ENCODE data around the gene RPS3. TPM values are rescaled to one million over a fixed set of nuclear protein-coding genes. Genes with fewer than 3 reads are reported as not detected.
"Not testable (repeated sequence)": the region's sequence is repeated elsewhere in the genome, so short reads cannot be mapped to it uniquely, and the experiment has no call there.

RPS3 gene
- total RNA-seq (2014; rRNA removed; shearing (Covaris generic)), result 1,462 and 1,966 TPM in 2 replicates
- polyA plus RNA-seq (2014; cell fraction: nucleus; rRNA removed), result 1,325 and 3,348 TPM in 2 replicates

DNA sequence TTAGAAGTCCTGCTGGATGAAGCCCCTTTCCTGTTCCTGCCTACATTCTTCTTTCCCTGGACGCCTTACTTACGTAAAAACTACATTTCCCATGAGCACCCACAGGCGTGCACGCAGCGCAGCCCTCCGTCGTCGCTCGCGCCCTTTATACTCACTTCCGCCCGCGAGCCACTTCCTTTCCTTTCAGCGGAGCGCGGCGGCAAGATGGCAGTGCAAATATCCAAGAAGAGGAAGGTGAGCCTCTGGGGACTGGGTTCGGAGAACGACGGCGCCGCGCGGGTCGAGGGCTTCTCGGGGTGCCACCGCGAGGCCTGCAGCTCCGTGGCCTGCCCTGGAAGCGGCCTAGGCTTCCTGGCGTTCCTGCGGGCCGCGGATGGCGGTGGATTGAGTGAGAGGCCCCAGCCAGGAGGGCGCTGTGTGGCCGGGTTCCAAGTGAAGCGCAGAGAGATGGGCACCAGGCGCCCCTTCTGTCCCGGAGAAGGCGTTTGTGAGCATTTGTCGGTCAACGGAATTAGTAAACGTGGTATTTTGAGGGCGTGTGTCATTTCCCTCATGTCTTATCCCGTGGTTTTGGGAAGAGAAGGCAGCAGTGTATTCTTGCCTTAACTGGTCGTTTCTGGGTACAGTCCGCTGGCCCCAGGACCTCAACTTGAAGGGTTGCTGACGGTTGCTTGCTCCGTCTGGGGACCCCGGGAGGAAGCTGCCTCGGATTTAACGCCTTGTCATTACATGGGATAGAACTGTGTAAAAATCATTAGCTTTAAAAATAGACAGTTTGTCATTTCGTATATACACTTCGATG is at the start of gene RPS3:
Gene RPS3 (plus strand): TSS at position 175 of the 802 bp plus-strand sequence. CDS start 30 bp downstream, at position 205.
- DNase-seq (ENCODE audit: extremely low read depth, low read depth), result peak; percentile 86

DNA sequence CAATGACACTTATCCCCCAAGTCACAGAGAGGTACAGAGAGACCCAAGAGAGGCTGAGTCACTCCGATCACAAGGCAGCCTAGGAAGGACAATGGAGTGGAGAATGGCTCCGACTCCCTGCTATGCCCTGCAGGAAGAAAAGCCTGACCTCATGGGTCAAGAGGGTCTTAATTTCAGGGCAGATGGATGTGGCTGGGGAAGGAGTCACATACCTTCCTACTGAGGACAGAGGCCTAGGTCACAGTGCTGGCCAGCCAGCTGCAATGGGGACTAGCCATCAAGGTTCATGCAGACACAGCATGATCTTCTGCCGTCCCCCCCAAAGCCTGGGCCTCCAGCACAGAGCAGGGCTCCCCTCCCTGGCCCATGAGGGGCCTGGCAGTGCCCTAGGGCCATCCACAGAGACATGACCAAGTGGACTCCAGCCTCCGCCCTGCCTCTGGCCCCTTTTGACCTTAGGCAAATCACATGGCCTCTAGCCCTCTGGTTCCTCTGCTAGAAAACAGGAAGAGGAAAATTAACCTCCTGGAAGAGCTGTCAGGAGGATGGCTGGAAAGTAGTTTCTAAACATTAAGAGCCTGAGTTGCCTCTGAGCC is 49.7 kb upstream of the RPS3 start:
- DNase-seq (ENCODE audit: extremely low read depth, low read depth), result no peak

DNA sequence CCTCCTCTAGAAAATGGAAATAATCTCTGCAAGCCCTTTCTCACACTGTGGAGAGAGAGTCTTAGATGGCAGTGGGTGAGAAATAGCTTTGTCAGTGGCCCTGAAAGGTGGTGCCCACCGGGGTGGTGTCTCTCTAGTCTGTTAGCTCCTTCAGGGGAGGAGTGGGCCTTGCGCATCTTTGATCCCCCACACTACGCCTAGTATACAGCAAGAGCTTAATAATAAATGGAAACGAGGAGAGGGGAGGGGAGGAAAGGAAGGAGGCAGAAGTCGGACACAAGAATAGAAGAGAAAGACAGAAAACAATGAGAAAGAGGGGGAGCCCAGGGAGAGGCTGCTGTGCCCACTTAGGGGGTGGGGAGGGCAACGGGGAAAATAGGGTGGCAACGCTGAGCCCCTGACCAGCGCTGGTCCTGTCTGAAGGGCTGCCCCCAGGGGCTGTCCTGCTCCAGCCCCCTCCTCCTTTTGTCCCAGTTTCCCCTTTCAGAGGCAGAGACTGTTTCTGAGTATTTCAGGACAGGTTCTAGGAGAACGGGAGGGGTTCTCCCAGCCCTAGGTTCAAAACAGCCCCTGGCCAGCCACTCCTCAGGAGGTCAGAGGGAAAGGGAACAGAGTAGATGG is 49.1 kb upstream of the RPS3 start:
- DNase-seq (ENCODE audit: extremely low read depth, low read depth), result no peak

DNA sequence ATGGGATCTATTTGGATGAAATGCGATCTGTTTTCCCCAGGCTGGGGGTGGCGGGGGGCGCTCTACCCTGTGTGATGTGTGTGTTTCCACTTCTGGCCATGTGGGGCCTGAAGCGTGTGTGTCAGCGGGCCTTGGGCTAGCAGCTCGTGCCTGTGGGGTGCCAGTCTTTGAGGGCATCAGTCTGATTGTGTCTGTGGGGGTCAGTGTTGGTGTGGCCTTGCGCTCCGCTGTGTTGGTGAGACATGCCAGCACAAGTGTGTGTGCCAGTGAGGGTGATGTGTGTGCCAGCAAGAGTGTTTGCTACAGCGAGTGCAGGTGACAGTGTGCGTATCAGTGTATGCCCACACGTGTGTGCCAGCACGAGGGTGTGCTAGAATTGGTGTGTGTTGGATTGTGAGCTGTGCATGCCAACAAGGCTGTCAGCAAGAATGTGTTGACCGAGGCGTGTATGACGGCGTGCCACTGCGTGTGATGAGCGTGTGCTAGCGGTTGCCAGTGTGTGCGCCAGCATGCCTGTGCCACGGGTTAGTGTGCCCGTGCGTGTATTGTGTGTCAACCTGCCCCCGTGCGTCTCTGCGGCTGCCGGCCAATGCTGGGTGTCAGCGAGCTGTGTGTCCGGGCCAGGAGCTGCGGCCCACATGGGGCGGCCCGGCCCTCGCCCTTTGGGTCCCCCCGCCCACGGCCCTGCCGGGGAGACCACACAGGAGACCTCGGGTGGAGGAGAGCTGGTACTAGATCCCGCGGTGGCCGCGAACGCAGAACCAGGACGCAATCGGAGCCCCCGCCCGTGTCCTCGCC is 48.4 kb upstream of the RPS3 start:
- no peak for DNase-seq (ENCODE audit: extremely low read depth, low read depth)

DNA sequence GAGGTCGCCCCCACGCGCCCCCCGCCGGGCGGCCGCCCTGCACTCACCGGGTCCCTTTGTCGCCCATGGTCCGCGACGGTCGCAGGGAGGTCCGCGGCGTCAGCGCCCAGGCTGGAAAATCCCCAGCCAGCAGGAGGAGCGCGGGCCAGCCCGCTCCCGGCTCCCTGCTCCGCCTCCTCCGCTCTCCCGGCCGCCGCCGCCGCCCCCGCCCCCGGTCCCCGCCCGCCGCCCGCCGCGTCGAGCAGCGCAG is 47.9 kb upstream of the RPS3 start, which contains the start of gene ARRB1:
Gene ARRB1 (minus strand): TSS at position 121 of the 250 bp plus-strand sequence. CDS start 54 bp downstream, at position 67.
- peak; percentile 32 for DNase-seq (ENCODE audit: extremely low read depth, low read depth)

DNA sequence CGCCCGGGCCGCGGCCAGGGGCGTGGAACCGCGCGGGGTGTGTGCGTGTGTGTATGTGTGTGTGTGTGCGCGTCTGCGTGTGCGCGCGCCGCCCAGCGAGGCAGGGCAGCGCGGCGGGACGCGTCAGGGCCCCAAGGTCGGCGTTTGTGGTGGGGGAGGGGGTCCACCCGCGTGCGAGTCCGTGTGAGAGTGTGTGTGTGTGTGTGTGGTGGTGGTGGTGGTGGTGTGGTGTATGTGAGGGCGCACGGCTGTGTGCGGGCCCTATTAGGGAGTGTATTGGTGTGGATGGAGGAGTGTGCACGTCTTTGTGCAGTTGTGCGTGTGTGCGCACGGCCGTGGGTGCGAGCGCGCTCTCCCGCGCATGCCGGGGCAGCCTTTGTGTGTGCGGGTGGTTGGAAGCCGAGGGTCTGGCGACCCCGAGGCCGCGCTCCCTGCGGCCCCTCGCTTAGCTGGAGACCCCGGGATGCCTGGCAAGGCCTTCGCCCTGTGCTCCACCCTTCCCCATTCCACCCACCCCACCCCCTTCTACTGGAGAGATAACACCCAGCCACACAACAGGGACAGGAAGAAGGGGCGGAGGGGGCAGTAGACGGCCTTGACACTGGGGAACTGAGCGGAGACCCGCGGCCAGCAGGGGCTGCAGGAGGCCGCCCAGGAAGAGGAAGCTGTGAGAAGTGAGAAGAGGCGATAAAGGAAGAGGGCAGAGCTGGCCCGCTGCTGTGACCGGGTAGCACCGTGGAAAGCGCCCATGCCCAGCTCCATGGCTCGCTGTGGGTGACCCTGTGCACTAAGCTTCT is 47.3 kb upstream of the RPS3 start:
- no peak for DNase-seq (ENCODE audit: extremely low read depth, low read depth)

DNA sequence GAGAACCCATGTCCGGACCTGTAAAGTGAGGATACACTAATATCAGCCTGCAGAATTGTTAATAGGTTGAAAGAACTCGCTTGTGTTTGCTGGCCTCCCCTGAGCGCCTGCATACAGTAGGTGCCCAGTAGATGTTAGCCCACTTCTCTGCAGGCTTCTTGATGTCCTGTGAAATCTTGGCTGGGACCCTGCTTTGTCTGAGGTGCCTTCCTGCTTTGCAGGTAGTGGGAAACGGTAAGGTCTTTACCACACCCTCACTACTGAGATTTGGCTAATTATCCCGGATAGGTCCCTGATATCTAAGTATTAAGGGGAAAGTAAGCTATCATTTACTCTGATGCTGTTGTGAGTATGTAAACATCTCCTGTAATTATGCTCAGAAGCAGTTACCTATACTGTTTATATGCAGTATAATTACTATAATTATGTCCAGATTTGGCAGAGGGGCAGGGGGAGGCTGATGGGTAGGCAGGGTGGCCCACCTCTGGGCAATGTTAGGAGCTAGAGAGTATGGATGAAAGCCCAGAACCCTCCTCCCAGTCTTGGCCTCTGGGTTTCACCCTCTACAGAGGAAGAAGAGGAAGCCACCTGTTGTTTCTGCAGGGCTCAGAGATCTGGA is 46.6 kb upstream of the RPS3 start:
- DNase-seq (ENCODE audit: extremely low read depth, low read depth), result no peak

DNA sequence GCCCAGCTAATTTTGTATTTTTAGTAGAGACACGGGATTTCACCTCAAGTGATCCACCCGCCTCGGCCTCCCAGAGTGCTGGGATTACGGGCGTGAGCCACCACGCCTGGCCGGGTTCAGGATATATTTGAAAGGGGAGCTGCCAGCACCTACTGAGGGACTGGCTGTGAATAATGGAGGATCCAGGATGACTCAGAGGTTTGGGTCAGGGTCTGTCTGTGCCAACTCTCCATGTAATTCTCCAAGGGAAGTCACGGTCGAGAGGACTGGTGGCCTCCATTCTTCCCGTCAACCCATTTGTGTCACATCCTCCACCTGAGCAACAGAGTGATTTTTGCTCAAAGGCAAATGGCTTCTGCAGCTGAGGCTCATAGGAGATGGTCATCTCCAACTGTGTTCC is 44.3 kb upstream of the RPS3 start:
- no peak for DNase-seq (ENCODE audit: extremely low read depth, low read depth)

- no peak for DNase-seq (ENCODE audit: extremely low read depth, low read depth)
These were observed 42.7 kb upstream of the RPS3 start for GRCh38 chr11:75356613-75357012.

DNA sequence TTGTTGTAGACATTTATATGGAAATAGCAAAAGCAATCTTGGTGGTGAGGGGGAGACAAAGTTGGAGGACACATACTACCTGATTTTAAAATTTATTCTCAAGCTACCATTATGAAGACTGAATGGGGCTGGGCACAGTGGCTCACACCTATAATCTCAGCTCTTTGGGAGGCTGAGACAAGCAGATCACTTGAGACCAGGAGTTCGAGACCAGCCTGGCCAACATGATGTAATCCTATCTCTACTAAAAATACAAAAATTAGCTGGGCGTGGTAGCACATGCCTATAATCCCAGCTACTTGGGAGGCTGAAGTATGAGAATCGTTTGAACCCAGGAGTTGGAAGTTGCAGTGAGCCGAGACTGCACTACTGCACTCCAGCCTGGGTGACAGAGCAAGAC is 37.0 kb upstream of the RPS3 start:
- not testable (repeated sequence) for DNase-seq (ENCODE audit: extremely low read depth, low read depth)

GRCh38 chr11:75365711-75366181 is 33.6 kb upstream of the RPS3 start:
- DNase-seq (ENCODE audit: extremely low read depth, low read depth), result no peak

DNA sequence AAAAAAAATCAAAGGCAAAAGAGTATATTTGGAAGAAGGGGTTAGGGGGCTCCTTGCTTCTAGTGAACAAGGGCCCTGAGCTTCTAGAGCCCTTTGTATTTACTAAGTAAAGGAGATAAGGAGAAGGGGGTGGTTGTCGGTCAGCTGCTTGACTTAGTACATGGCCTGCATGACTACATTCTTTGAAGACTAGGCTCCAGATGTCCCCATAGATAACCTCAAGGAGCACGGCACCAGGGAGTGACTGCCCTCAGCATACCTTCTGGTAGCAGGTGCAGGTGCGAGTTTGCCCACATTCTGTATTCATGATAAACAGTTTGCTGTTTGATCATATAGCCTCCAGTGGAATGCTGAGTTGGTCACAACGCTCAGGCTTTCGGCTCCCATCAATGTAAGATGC is 32.5 kb upstream of the RPS3 start:
- not testable (repeated sequence) for DNase-seq (ENCODE audit: extremely low read depth, low read depth)

DNA sequence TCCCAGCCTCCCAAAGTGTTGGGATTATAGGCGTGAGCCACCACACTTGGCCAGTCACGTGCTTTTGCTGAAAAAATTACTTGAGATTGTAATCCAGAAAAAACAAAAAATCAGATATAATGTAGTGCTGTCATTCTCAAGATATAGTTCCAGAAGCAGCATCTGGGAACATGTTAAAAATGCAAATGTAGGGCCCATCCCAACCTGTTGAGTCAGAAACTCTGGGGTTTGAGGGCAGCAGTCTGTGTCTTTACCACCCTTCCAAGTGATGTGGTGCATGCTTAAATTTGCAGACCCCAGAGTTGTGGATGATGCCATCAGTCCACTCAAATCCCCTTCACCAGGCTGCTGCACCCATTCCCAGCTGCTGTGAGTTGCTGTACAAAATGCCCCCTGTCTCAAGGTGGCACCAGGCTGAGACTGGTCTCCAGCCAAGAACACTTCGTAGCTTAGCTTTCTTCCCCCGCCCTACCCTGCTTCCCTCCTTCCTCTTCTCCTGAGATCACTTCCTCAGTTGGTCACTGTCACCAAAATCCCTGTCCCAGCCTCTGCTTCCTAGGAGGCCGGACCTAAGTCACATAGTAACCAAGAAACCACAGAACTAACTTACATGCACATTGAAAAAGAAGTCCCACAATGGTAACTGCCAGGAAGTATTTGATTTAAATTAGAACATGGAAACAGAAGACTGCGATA is 29.6 kb upstream of the RPS3 start:
- DNase-seq (ENCODE audit: extremely low read depth, low read depth), result no peak

- peak; percentile 69 for DNase-seq (ENCODE audit: extremely low read depth, low read depth)
These were observed 27.1 kb upstream of the RPS3 start for GRCh38 chr11:75371949-75372876.

DNA sequence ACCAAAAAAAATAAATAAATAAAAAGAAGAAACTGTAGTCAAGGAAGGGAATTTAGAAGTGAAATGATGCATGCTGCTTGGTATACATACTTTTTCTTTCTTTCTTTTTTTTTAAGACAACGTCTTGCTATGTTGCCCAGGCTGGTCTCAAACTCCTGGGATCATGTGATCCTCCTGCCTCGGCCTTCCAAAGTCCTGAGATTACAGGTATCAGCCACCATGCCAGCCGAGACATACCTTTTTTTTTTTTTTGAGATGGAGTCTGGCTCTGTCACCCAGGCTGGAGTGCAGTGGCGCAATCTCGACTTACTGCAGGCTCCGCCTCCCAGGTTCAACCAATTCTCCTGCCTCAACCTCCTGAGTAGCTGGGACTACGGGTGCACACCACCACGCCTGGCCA is 26.1 kb upstream of the RPS3 start:
- no peak for DNase-seq (ENCODE audit: extremely low read depth, low read depth)

DNA sequence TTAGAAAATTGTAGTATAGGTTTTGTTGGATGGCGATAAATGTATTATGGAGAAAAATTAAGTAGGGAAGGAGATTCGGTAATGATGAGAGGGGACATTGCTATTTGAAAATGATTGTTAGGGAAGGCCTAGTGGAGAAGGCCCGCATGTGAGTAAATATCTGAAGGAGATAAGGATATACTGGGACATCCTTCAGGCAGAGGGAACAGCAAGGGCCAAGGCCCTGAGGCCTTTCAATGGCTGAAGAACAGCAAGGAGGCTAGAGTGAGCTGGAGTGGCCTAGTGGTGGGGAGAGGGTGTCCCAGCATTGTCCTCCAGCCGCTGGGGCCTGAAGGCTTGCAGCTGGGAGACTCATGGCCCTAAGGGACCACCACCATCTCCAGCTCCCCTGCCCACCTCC is 24.7 kb upstream of the RPS3 start:
- DNase-seq (ENCODE audit: extremely low read depth, low read depth), result no peak

GRCh38 chr11:75375626-75376025 is 23.7 kb upstream of the RPS3 start:
- no peak for DNase-seq (ENCODE audit: extremely low read depth, low read depth)

DNA sequence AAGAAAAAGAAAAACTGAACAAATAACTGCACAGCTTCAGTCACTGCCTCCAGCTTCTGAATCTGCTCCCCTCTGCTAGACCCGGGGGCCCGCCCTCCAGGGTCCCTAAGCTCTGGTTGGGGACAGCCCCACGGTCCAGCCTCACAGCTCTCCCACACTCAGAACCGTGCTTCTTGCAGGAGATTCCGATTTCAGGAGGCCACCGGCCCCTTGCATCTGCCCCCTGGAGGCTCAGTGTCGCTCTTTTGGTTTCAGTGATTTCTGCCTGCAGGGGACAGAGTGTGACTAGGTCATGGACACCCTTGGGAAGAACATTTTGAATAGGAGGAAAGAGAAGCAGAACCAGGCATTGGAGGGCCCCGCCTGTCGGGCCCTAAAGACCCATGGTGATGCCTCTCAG is 23.1 kb upstream of the RPS3 start:
- no peak for DNase-seq (ENCODE audit: extremely low read depth, low read depth)

Measured in NCI-H460 (cell line).